Measurements from ENCODE around the gene ZNF3. TPM values are rescaled to one million over a fixed set of nuclear protein-coding genes. Genes with fewer than 3 reads are reported as not detected.
A peak's percentile ranks its signal among the peaks of the same experiment; 100 is the strongest.

Gene ZNF3
- total RNA-seq, 1 experiment from 2014 or later = 32.9 TPM

DNA sequence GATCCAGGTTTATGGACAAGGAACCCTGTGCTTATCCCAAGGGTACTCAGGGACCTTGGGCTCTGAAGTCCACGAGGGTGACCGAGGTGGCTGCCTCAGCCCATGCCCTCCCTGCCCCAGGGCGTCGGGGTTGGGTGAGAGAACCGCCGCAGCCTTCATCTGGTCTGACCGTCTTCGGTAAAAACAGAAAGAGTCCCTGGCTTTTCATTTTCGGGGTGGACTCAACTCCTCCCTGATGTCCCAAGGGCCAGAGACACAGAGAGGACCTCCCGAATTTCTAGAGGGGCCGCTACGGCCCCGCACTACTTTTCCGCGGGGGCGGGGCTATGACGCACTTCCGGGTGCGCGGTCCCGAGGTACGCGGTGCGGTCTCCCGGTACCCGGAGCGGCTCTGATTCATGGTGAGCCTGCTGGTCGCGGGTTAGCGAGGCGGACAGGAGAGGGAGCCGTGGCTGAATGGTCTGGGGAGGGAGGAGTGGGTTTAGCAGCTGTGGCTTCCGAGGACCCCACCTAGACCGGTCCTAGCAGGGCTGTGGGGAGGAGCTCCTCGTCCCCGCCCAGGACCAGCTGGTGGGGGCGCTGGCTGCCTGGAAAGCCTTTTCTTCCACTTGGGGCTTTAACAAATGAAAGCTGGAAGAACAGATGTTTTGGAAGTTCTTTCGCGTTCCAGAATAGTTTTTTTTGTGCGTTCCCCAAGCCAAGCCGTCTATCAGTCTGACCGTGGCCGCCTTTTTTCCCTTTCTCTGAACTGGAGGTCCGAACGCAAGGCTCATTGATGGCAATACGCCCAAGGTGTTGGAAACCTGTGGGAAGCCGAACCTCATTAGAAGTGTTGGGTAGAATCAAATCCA is 31.9 kb downstream of the ZNF3 start, which contains the start of gene ZSCAN21:
ZSCAN21 (plus strand) TSS at position 334 of the 851 bp plus-strand sequence. CDS start 7,233 bp downstream, outside the sequence.
- ChIA-PET POLR2A (interaction anchor here (0.6 kb wide), 2 partner anchors 14 to 1566 kb away, joined by 3 to 4 read pairs; no protein-coding TSS in a partner anchor), CTCF (interaction anchor here (0.9 kb wide), 1 partner anchor 55 kb away, joined by 4 read pairs; no protein-coding TSS in a partner anchor)
- peak; percentile 69 for DNase-seq (ENCODE audit: low read depth, low spot score)
- peak within 1 kb of the TSS; percentile 94 for H3K27ac ChIP-seq (ENCODE audit: low read length)
- in situ Hi-C loops (cut with HindIII; ENCODE audit: low pct_unique_long_range_greater_than_20kb, low sequenced_read_pairs) (no loop called here), intact Hi-C loops (cut with micrococcal nuclease; ENCODE audit: unreplicated experiment) (loop anchor here (10.0 kb wide), 1 partner anchor 135 kb away; the partner anchor contains the start of gene TRIM4)
- ATAC-seq = peak; percentile 98
- H3K4me1 ChIP-seq (ENCODE audit: control insufficient read depth, insufficient read depth, low read length) = peaks cover 4% of the 10 kb centered on the region
- no peaks in the 10 kb centered on the region for H3K9me3 ChIP-seq (ENCODE audit: control insufficient read depth, insufficient read depth, low read depth, low read length)
- H3K27me3 ChIP-seq (ENCODE audit: control insufficient read depth, insufficient read depth, low read length) = no peaks in the 10 kb centered on the region
- TF ChIP-seq, protein P1, sequence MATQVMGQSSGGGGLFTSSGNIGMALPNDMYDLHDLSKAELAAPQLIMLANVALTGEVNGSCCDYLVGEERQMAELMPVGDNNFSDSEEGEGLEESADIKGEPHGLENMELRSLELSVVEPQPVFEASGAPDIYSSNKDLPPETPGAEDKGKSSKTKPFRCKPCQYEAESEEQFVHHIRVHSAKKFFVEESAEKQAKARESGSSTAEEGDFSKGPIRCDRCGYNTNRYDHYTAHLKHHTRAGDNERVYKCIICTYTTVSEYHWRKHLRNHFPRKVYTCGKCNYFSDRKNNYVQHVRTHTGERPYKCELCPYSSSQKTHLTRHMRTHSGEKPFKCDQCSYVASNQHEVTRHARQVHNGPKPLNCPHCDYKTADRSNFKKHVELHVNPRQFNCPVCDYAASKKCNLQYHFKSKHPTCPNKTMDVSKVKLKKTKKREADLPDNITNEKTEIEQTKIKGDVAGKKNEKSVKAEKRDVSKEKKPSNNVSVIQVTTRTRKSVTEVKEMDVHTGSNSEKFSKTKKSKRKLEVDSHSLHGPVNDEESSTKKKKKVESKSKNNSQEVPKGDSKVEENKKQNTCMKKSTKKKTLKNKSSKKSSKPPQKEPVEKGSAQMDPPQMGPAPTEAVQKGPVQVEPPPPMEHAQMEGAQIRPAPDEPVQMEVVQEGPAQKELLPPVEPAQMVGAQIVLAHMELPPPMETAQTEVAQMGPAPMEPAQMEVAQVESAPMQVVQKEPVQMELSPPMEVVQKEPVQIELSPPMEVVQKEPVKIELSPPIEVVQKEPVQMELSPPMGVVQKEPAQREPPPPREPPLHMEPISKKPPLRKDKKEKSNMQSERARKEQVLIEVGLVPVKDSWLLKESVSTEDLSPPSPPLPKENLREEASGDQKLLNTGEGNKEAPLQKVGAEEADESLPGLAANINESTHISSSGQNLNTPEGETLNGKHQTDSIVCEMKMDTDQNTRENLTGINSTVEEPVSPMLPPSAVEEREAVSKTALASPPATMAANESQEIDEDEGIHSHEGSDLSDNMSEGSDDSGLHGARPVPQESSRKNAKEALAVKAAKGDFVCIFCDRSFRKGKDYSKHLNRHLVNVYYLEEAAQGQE (IDR thresholded peaks at IDR 0.05; ENCODE audit: insufficient read depth in 1 of 2, low read depth in 2 of 2, low read length in 1 of 2) = 0 out of 4 replicates have a peak, but pooled peaks of 1 of the 2 experiments have one; percentile 2
- peak; percentile 94 for TF ChIP-seq POLR2AphosphoS5 (IDR thresholded peaks at IDR 0.05; ENCODE audit: low read depth, low read length)
- TF ChIP-seq, protein P2, sequence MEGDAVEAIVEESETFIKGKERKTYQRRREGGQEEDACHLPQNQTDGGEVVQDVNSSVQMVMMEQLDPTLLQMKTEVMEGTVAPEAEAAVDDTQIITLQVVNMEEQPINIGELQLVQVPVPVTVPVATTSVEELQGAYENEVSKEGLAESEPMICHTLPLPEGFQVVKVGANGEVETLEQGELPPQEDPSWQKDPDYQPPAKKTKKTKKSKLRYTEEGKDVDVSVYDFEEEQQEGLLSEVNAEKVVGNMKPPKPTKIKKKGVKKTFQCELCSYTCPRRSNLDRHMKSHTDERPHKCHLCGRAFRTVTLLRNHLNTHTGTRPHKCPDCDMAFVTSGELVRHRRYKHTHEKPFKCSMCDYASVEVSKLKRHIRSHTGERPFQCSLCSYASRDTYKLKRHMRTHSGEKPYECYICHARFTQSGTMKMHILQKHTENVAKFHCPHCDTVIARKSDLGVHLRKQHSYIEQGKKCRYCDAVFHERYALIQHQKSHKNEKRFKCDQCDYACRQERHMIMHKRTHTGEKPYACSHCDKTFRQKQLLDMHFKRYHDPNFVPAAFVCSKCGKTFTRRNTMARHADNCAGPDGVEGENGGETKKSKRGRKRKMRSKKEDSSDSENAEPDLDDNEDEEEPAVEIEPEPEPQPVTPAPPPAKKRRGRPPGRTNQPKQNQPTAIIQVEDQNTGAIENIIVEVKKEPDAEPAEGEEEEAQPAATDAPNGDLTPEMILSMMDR (IDR thresholded peaks at IDR 0.05) = peak; percentile 49; the same call in 1 of the 2 replicates
- 0 out of 2 replicates have a peak, but pooled peaks have one; percentile 43 for TF ChIP-seq TCF7L2 (IDR thresholded peaks at IDR 0.05; ENCODE audit: low read depth, low read length)
- peak; percentile 82; the same call in 1 of the 2 replicates for TF ChIP-seq SIN3A (IDR thresholded peaks at IDR 0.05; ENCODE audit: borderline replicate concordance, insufficient read depth, low read depth, low read length)
- TSS peak; percentile 93 for BruUV-seq (replicated peaks)
- no peaks in the 10 kb centered on the region; the same call in 1 of the 2 replicates for H3K36me3 ChIP-seq (ENCODE audit: control insufficient read depth, insufficient read depth, low read length)
- peak within 1 kb of the TSS; percentile 92 to 99 for H3K4me3 ChIP-seq (ENCODE audit: low read depth in 2 of 2, low read length in 2 of 2)

DNA sequence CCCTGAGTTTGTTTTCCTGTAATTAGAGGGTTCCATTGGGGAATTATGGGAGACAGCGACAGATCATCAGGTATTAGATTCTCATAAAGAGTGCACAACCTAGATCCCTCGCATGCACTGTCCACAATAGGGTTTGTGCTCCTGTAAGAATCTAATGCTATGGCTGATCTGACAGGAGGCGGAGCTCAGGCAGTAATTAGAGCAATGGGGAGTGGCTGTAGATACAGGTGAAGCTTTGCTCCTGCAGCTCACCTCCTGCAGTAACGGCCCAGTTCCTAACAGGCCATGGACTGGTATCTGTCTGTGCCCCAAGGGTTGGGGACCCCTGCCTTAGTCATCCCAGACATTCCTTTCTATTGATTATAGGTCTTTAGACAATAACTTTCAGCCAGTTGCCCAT is 32.8 kb downstream of the ZNF3 start:
- no TSS peak for BruUV-seq (replicated peaks)
- intact Hi-C loops (cut with micrococcal nuclease; ENCODE audit: unreplicated experiment) = no loop called here
- CTCF ChIA-PET = no interaction called here

More for the DNA sequence above, 32.8 kb downstream of the ZNF3 start:
- in situ Hi-C loops (cut with HindIII; ENCODE audit: low pct_unique_long_range_greater_than_20kb, low sequenced_read_pairs) = no loop called here
- POLR2A ChIA-PET = interaction anchor here (0.6 kb wide), 1 partner anchor 1567 kb away, joined by 4 read pairs; no protein-coding TSS in a partner anchor
- Histone ChIP-seq H3K27me3 (ENCODE audit: control insufficient read depth, insufficient read depth, low read length) (no peaks in the 10 kb centered on the region), H3K9me3 (ENCODE audit: control insufficient read depth, insufficient read depth, low read depth, low read length) (no peaks in the 10 kb centered on the region), H3K4me1 (ENCODE audit: control insufficient read depth, insufficient read depth, low read length) (peaks cover 4% of the 10 kb centered on the region), H3K4me3 (ENCODE audit: low read depth in 2 of 2, low read length in 2 of 2) (peak overlapping the region in 1 of 2 experiments; percentile 92; a peak in 1 of 4 replicates), H3K27ac (ENCODE audit: low read length) (peak overlapping the region; percentile 94), H3K36me3 (ENCODE audit: control insufficient read depth, insufficient read depth, low read length) (no peaks in the 10 kb centered on the region; the same call in 1 of the 2 replicates)
- ATAC-seq = no peak
- DNase-seq (ENCODE audit: low read depth, low spot score) = no peak
- no peak for TF ChIP-seq SIN3A (IDR thresholded peaks at IDR 0.05; ENCODE audit: borderline replicate concordance, insufficient read depth, low read depth, low read length)
- TF ChIP-seq POLR2AphosphoS5 (IDR thresholded peaks at IDR 0.05; ENCODE audit: low read depth, low read length) = no peak
- TF ChIP-seq TCF7L2 (IDR thresholded peaks at IDR 0.05; ENCODE audit: low read depth, low read length) = no peak
- TF ChIP-seq, protein P2 (IDR thresholded peaks at IDR 0.05) = no peak
- TF ChIP-seq, protein P1 (IDR thresholded peaks at IDR 0.05; ENCODE audit: insufficient read depth in 1 of 2, low read depth in 2 of 2, low read length in 1 of 2) = no peak

Data from Panc1 (cell line).